Jurkat, Clone E6-1 (cell line): Measurements from ENCODE around the gene ANKRD22.

Source experiments
- DNase-seq: peaks from one replicate; pipeline ENCODE4 v3.0.0-alpha.2; 2011; ENCODE audit warnings: low read depth, low spot score
- H3K4me3 ChIP-seq: 2 replicates; pipeline ENCODE4 v1.5.1; 2011; ENCODE audit warnings: mild to moderate bottlenecking, low read length, control low read depth, moderate library complexity

Gene ANKRD22

GRCh38 chr10:88880282-88881076 lies 28.8 kb upstream of the ANKRD22 start:
- peak overlapping the region; percentile 87 for H3K4me3 ChIP-seq
- peak; percentile 45 for DNase-seq

GRCh38 chr10:88879534-88880281 lies 28.1 kb upstream of the ANKRD22 start, which contains the start of gene STAMBPL1:
Gene STAMBPL1 (plus strand): TSS chr10:88880245. CDS start chr10:88901709, 21,464 bp downstream.
- H3K4me3 ChIP-seq: peak within 1 kb of the TSS; percentile 87
- DNase-seq: peak; percentile 87

- no peak overlapping the region for H3K4me3 ChIP-seq
- DNase-seq: no peak
Observed at GRCh38 chr10:88877298-88877697, 25.7 kb upstream of the ANKRD22 start.

GRCh38 chr10:88875081-88875480 lies 23.4 kb upstream of the ANKRD22 start:
- H3K4me3 ChIP-seq: no peak overlapping the region
- no peak for DNase-seq

- no peak overlapping the region for H3K4me3 ChIP-seq
- DNase-seq: no peak
Observed at GRCh38 chr10:88874281-88874680, 22.6 kb upstream of the ANKRD22 start.

- DNase-seq: no peak
- H3K4me3 ChIP-seq: no peak overlapping the region
Observed at GRCh38 chr10:88873757-88874156, 22.1 kb upstream of the ANKRD22 start.

- no peak overlapping the region for H3K4me3 ChIP-seq
- no peak for DNase-seq
Observed at GRCh38 chr10:88870089-88870488, 18.4 kb upstream of the ANKRD22 start.

GRCh38 chr10:88866454-88866853 lies 14.8 kb upstream of the ANKRD22 start:
- H3K4me3 ChIP-seq: no peak overlapping the region
- no peak for DNase-seq

GRCh38 chr10:88865281-88865876 lies 13.7 kb upstream of the ANKRD22 start:
- H3K4me3 ChIP-seq: no peak overlapping the region
- DNase-seq: peak; percentile 31

GRCh38 chr10:88861036-88861435 lies 9.4 kb upstream of the ANKRD22 start:
- no peak overlapping the region for H3K4me3 ChIP-seq
- no peak for DNase-seq

- DNase-seq: no peak
- H3K4me3 ChIP-seq: no peak overlapping the region
Observed at GRCh38 chr10:88858491-88858890, 6.8 kb upstream of the ANKRD22 start.

- no peak for DNase-seq
- H3K4me3 ChIP-seq: no peak overlapping the region
Observed at GRCh38 chr10:88857831-88858230, 6.2 kb upstream of the ANKRD22 start.

- DNase-seq: no peak
- H3K4me3 ChIP-seq: no peak overlapping the region
Observed at GRCh38 chr10:88854684-88855083, 3.0 kb upstream of the ANKRD22 start.

- no peak for DNase-seq
- H3K4me3 ChIP-seq: no peak overlapping the region
Observed at GRCh38 chr10:88853155-88853881, 1.7 kb upstream of the ANKRD22 start.

- H3K4me3 ChIP-seq: no peak overlapping the region
- DNase-seq: no peak
Observed at GRCh38 chr10:88852327-88852726, 683 bp upstream of the ANKRD22 start.

GRCh38 chr10:88850712-88851111 lies 932 bp downstream of the ANKRD22 start:
- DNase-seq: no peak
- no peak overlapping the region for H3K4me3 ChIP-seq

- no peak overlapping the region for H3K4me3 ChIP-seq
- DNase-seq: no peak
Observed at GRCh38 chr10:88849234-88849633, 2.4 kb downstream of the ANKRD22 start.

- DNase-seq: no peak
Observed at GRCh38 chr10:88848499-88848898, 3.1 kb downstream of the ANKRD22 start.

GRCh38 chr10:88843171-88843570 lies 8.5 kb downstream of the ANKRD22 start:
- DNase-seq: no peak
- no peak overlapping the region for H3K4me3 ChIP-seq

More at GRCh38 chr10:88848499-88848898, 3.1 kb downstream of the ANKRD22 start:
- H3K4me3 ChIP-seq: no peak overlapping the region
